B cell (primary cell): ENCODE results near the gene DYNLL2. TPM values are rescaled to one million over a fixed set of nuclear protein-coding genes. Genes with fewer than 3 reads are reported as not detected.

Experiments
- ATAC-seq: fragments of 200-7000 bp; cut with Tn5 transposase; one replicate; pipeline ENCODE4 v1.10.0; 2021; ENCODE audit warnings: low read depth, mild to moderate bottlenecking, moderate number of reproducible peaks, moderate library complexity
- CTCF ChIA-PET: fragments of 350-600 bp; sonication (Branson Sonifier 250); formaldehyde crosslinking; loops from one replicate; lab custom pipeline; 2021; ENCODE audit warnings: antibody characterized with exemption, inconsistent platforms; lab: Charles Lee
- POLR2A ChIA-PET: fragments of 350-600 bp; sonication (Branson Sonifier 250); formaldehyde crosslinking; loops from one replicate; lab custom pipeline; 2021; ENCODE audit warnings: antibody characterized with exemption; lab: Charles Lee
- DNase-seq: peaks from one replicate; pipeline ENCODE4 v3.0.0; 2013
- H2AFZ ChIP-seq: 2 replicates; pipeline ENCODE4 v1.6.1; 2012; ENCODE audit warnings: mild to moderate bottlenecking, low read depth, low read length; ENCODE audit not compliant: insufficient read depth, poor library complexity, severe bottlenecking
- H3K27ac ChIP-seq, 2 donors: 1 replicate in 1 of 2; 2 replicates in 1 of 2; pipeline ENCODE4 v1.5.1; 2012 to 2013; ENCODE audit warnings: low read length in 2 of 2, mild to moderate bottlenecking in 2 of 2, moderate library complexity in 1 of 2
- H3K27me3 ChIP-seq, 4 experiments: fragments of 200-600 bp in 1 of 4; sonication (generic) in 1 of 4; replicated peaks in 1 of 4; 1 replicate in 2 of 4; 2 replicates in 2 of 4; pipeline versions ENCODE4 v1.6.1 to v1.7.0; 2013 to 2016; ENCODE audit warnings: low read length in 3 of 4, mild to moderate bottlenecking in 2 of 4, mixed read lengths in 1 of 4, moderate library complexity in 1 of 4; ENCODE audit not compliant: insufficient read depth in 4 of 4, control insufficient read depth in 3 of 4; ENCODE audit errors: control extremely low read depth in 1 of 4
- H3K36me3 ChIP-seq, 2 experiments: replicated peaks in 1 of 2; 1 replicate in 1 of 2; 2 replicates in 1 of 2; pipeline versions ENCODE4 v1.6.1 to v1.7.1; 2013; ENCODE audit warnings: low read length in 1 of 2; ENCODE audit not compliant: insufficient read depth in 2 of 2, control insufficient read depth in 1 of 2; ENCODE audit errors: control extremely low read depth in 1 of 2, extremely low read depth in 1 of 2
- H3K4me1 ChIP-seq, 2 donors: fragments of 200-600 bp in 1 of 2; sonication (generic) in 1 of 2; 1 replicate in 1 of 2; 2 replicates in 1 of 2; pipeline versions ENCODE4 v1.5.1 to v1.6.1; 2013 to 2017; ENCODE audit warnings: low read length in 2 of 2; ENCODE audit not compliant: control insufficient read depth in 2 of 2, insufficient read depth in 2 of 2
- H3K4me2 ChIP-seq: replicated peaks from 2 replicates; pipeline ENCODE3; 2012; ENCODE audit warnings: mild to moderate bottlenecking, low read depth, low read length; ENCODE audit not compliant: poor library complexity, severe bottlenecking
- H3K4me3 ChIP-seq, 5 experiments: fragments of 200-600 bp in 1 of 5; sonication (generic) in 1 of 5; 1 replicate in 3 of 5; 2 replicates in 2 of 5; pipeline versions ENCODE4 v1.5.1 to v1.7.0; 2011 to 2016; ENCODE audit warnings: low read length in 4 of 5, mild to moderate bottlenecking in 4 of 5, low read depth in 2 of 5, control low read depth in 1 of 5, moderate library complexity in 1 of 5; ENCODE audit not compliant: insufficient read depth in 1 of 5; ENCODE audit errors: control extremely low read depth in 1 of 5, extremely low read depth in 1 of 5
- H3K79me2 ChIP-seq: fragments of 200-600 bp; sonication (generic); one replicate; pipeline ENCODE4 v1.6.0; 2016; ENCODE audit warnings: low read length; ENCODE audit not compliant: control insufficient read depth, insufficient read depth
- H3K9ac ChIP-seq: fragments of 200-600 bp; sonication (generic); 2 replicates; pipeline ENCODE4 v1.6.1; 2017; ENCODE audit warnings: mild to moderate bottlenecking, low read length, moderate library complexity
- H3K9me3 ChIP-seq, 3 donors: one replicate each; pipeline versions ENCODE4 v1.6.1 to v1.7.1; 2013; ENCODE audit warnings: low read length in 2 of 3; ENCODE audit not compliant: control insufficient read depth in 2 of 3, insufficient read depth in 1 of 3; ENCODE audit errors: control extremely low read depth in 1 of 3
- H4K20me1 ChIP-seq: 2 replicates; pipeline ENCODE4 v1.6.0; 2012; ENCODE audit warnings: mild to moderate bottlenecking, low read length; ENCODE audit not compliant: insufficient read depth, control insufficient read depth, poor library complexity, severe bottlenecking
- H3K27ac Mint-ChIP-seq: one replicate; pipeline ENCODE4 v1.8.0; 2021; ENCODE audit warnings: mixed read lengths
- H3K27me3 Mint-ChIP-seq: one replicate; pipeline ENCODE4 v1.8.0; 2021; ENCODE audit warnings: mixed read lengths
- H3K4me1 Mint-ChIP-seq: one replicate; pipeline ENCODE4 v1.8.0; 2021; ENCODE audit warnings: mixed read lengths
- H3K4me3 Mint-ChIP-seq: one replicate; pipeline ENCODE4 v1.8.0; 2021; ENCODE audit warnings: mixed read lengths
- H3K9me3 Mint-ChIP-seq: one replicate; pipeline ENCODE4 v1.8.0; 2022; ENCODE audit warnings: mixed read lengths; ENCODE audit not compliant: insufficient read depth
- CTCF ChIP-seq: fragments of 200-600 bp; IDR thresholded peaks from one replicate; pipeline ENCODE4 v1.8.0; 2022; ENCODE audit warnings: antibody characterized with exemption, mild to moderate bottlenecking
- EZH2 ChIP-seq: IDR thresholded peaks from 2 replicates; pipeline ENCODE4 v1.6.1; 2012; ENCODE audit warnings: borderline replicate concordance, low read depth, mild to moderate bottlenecking, moderate library complexity, low read length; ENCODE audit not compliant: insufficient read depth, poor library complexity, severe bottlenecking
- WGBS: methylation state at CpG from one replicate; pipeline ENCODE4 v1.1.5; 2013; ENCODE audit warnings: missing lambda C conversion rate; ENCODE audit not compliant: insufficient coverage; 5-methylcytosine and 5-hydroxymethylcytosine counted together
- intact Hi-C: fragments of 100-400 bp; cut with micrococcal nuclease; formaldehyde crosslinking; loops from one replicate; pipeline ENCODE4 v1.10.0; 2022
- polyA plus RNA-seq: library from polyadenylated mRNA; depleted of rRNA; stranded (reverse); fragments of >200 nt; gene quantifications from 2 replicates; pipeline ENCODE4 v1.2.3, GENCODE V29; 2012
- total RNA-seq, 2 donors: library from RNA; stranded (reverse); fragments of 120-200 nt in 1 of 2; gene quantifications; 1 replicate in 1 of 2; 2 replicates in 1 of 2; pipeline versions ENCODE4 v1.2.3 to v1.2.4, GENCODE V29; 2013 to 2022

Gene DYNLL2
- total and polyA plus RNA-seq, 2 donors (not counting 1 experiment from before 2014, with no cell fraction given) = 10.1 to 25.2 TPM

- Mint-ChIP-seq H3K9me3 (no peaks in the 10 kb centered on the region), H3K4me1 (peaks cover 38% of the 10 kb centered on the region), H3K27me3 (no peaks in the 10 kb centered on the region), H3K4me3 (peak overlapping the region; percentile 87), H3K27ac (peak overlapping the region; percentile 81)
- peaks cover 16 to 19% of the 10 kb centered on the region in 2 donors for H3K4me1 ChIP-seq
- peak overlapping the region; percentile 95 for H3K4me2 ChIP-seq
- TF ChIP-seq CTCF (no peak), EZH2 (no peak)
- WGBS = under 1% methylated on average over 85 of the region's 92 CpGs
- peak overlapping the region; percentile 70 to 89 (median 79) for H3K4me3 ChIP-seq
- peaks cover 0 to 5% (median 0%) of the 10 kb centered on the region in 4 experiments for H3K27me3 ChIP-seq
- peaks cover 4 to 29% of the 10 kb centered on the region in 2 experiments for H3K36me3 ChIP-seq
- peak overlapping the region; percentile 86 for H3K9ac ChIP-seq
- H4K20me1 ChIP-seq = peaks cover 48% of the 10 kb centered on the region
- intact Hi-C loops = loop anchor here (1.0 to 10.0 kb wide), 5 partner anchors 76 to 1249 kb away; partner anchors contain the start of genes AKAP1, C17orf67, DGKE and MRPS23
- ChIA-PET CTCF (interaction anchor here (0.9 to 1.0 kb wide), 3 partner anchors 77 to 87 kb away, joined by 3 to 4 read pairs (median 3); partner anchors contain the start of gene SRSF1), POLR2A (interaction anchor here (0.6 to 2.0 kb wide), 2 partner anchors 76 to 322 kb away, joined by 3 to 16 read pairs; partner anchors contain the start of gene SRSF1)
- DNase-seq (peak; percentile 78), ATAC-seq (peak; percentile 57)
- peak overlapping the region; percentile 61 for H2AFZ ChIP-seq
- peaks cover 49% of the 10 kb centered on the region for H3K79me2 ChIP-seq
- no peaks in the 10 kb centered on the region for H3K9me3 ChIP-seq
- peak overlapping the region; percentile 66 to 86 for H3K27ac ChIP-seq
Observed at GRCh38 chr17:58083491-58084316, 485 bp downstream of the DYNLL2 start.
